H1 (cell line): ENCODE results near the gene IFNB1. TPM values are rescaled to one million over a fixed set of nuclear protein-coding genes. Genes with fewer than 3 reads are reported as not detected.

Experiments used
- ATF3 ChIP-seq: IDR thresholded peaks from 2 replicates; pipeline ENCODE4 v1.6.1; 2011; ENCODE audit warnings: low read depth, mild to moderate bottlenecking, low read length; ENCODE audit not compliant: insufficient read depth
- CBX8 ChIP-seq: fragments of 300-800, 300-1000 bp; sonication (generic); IDR thresholded peaks from 2 replicates; pipeline ENCODE4 v1.7.1; 2016; ENCODE audit warnings: low read depth, low read length, borderline replicate concordance
- CEBPB ChIP-seq: IDR thresholded peaks from 2 replicates; pipeline ENCODE4 v1.6.1; 2012; ENCODE audit warnings: low read depth, low read length
- CHD2 ChIP-seq: IDR thresholded peaks from 2 replicates; pipeline ENCODE4 v1.6.1; 2012; ENCODE audit warnings: low read length, improper control_type of control experiment
- CHD7 ChIP-seq: fragments of 300-600 bp; sonication (generic); IDR thresholded peaks from 2 replicates; pipeline ENCODE4 v1.7.1; 2012; ENCODE audit warnings: low read length, moderate library complexity, mild to moderate bottlenecking, inconsistent platforms; ENCODE audit not compliant: insufficient replicate concordance
- GTF2F1 ChIP-seq: IDR thresholded peaks from 2 replicates; pipeline ENCODE4 v1.6.1; 2012; ENCODE audit warnings: low read depth, low read length, improper control_type of control experiment, borderline replicate concordance
- HDAC2 ChIP-seq, 2 experiments: fragments of 300-600 bp in 1 of 2; sonication (generic) in 1 of 2; IDR thresholded peaks; 2 replicates each; pipeline ENCODE4 v1.6.1; 2011 to 2012; ENCODE audit warnings: low read depth in 2 of 2, low read length in 2 of 2, mild to moderate bottlenecking in 2 of 2, moderate library complexity in 2 of 2, borderline replicate concordance in 1 of 2, inconsistent platforms in 1 of 2
- NRF1 ChIP-seq: IDR thresholded peaks from 2 replicates; pipeline ENCODE4 v1.6.1; 2011; ENCODE audit warnings: mild to moderate bottlenecking, low read depth, low read length, improper control_type of control experiment
- SIN3A ChIP-seq, 2 experiments: IDR thresholded peaks in 1 of 2; conservative IDR thresholded peaks in 1 of 2; 2 replicates each; pipeline ENCODE4 v1.6.1; 2011 to 2012; ENCODE audit warnings: low read length in 2 of 2, improper control_type of control experiment in 1 of 2, low read depth in 1 of 2, mild to moderate bottlenecking in 1 of 2
- SP2 ChIP-seq: IDR thresholded peaks from 2 replicates; pipeline ENCODE4 v1.6.1; 2012; ENCODE audit warnings: mild to moderate bottlenecking, low read length, inconsistent platforms
- SP4 ChIP-seq: IDR thresholded peaks from 2 replicates; pipeline ENCODE4 v1.6.1; 2012; ENCODE audit warnings: low read length, inconsistent platforms
- polyA plus RNA-seq, 7 experiments: library from polyadenylated mRNA; depleted of rRNA in 3 of 7; stranded (reverse) in 5 of 7; unstranded in 2 of 7; fragments of >200 nt in 5 of 7; fragments of 200-250 nt in 2 of 7; gene quantifications; 1 replicate in 5 of 7; 2 replicates in 1 of 7; 4 replicates in 1 of 7; pipeline versions ENCODE4 v1.2.1 to v1.2.3, GENCODE V29; 2011 to 2013; ENCODE audit warnings: missing spikeins in 2 of 7, mixed read lengths in 2 of 7
- total RNA-seq: library from RNA; stranded (reverse); fragmentation: NEBNext Ultra II Directional; extraction: Animal tissue kit (Norgen Biotek cat#: 25700); gene quantifications from 2 replicates; pipeline ENCODE4 v1.2.1, GENCODE V29; 2021

The IFNB1 gene
- total and polyA plus RNA-seq, 2 of the 8 experiments (the other 6 are each of a cell fraction or from before 2014, with no cell fraction given), result not detected

- no peak for TF ChIP-seq CHD7
- TF ChIP-seq SIN3A (conservative IDR thresholded peaks at IDR 0.05 in 1 of 2, IDR thresholded peaks at IDR 0.05 in 1 of 2; ENCODE audit: low read depth in 1 of 2, low read length in 2 of 2), result no peak
- TF ChIP-seq HDAC2 (IDR thresholded peaks at IDR 0.05; ENCODE audit: borderline replicate concordance in 1 of 2, low read depth in 2 of 2, low read length in 2 of 2), result no peak
- no peak for TF ChIP-seq NRF1
- no peak for TF ChIP-seq SP4
- no peak for TF ChIP-seq CBX8
- no peak for TF ChIP-seq GTF2F1
- TF ChIP-seq ATF3, result no peak
- TF ChIP-seq SP2, result no peak
- TF ChIP-seq CEBPB, result no peak
- no peak for TF ChIP-seq CHD2
Observed at GRCh38 chr9:21095561-21095960, 17.8 kb upstream of the IFNB1 start (continued).
